Activated T-helper 2 cell treated with anti-CD3 and anti-CD28 coated beads, Interferon-gamma antibody, Interleukin-2, Interleukin-4, amounts not matched to agents 10 μg/mL and 5 μg/mL and 100 μg/mL, durations not matched to agents 14 hours and 24 hours and 36 hours (primary cell): Measurements from ENCODE around the gene BLOC1S3. TPM values are rescaled to one million over a fixed set of nuclear protein-coding genes. Genes with fewer than 3 reads are reported as not detected.
A peak's percentile ranks its signal among the peaks of the same experiment; 100 is the strongest.

Source experiments
- DNase-seq: peaks from one replicate; pipeline ENCODE4 v3.0.0; 2021; ENCODE audit warnings: low spot score
- H3K27ac Mint-ChIP-seq: one replicate; pipeline ENCODE4 v1.8.0; 2021; ENCODE audit warnings: mixed read lengths
- H3K27me3 Mint-ChIP-seq: one replicate; pipeline ENCODE4 v1.8.0; 2021; ENCODE audit warnings: low read depth, mixed read lengths
- H3K36me3 Mint-ChIP-seq: one replicate; pipeline ENCODE4 v1.8.0; 2021; ENCODE audit warnings: low read depth, mixed read lengths
- H3K4me1 Mint-ChIP-seq: one replicate; pipeline ENCODE4 v1.8.0; 2021; ENCODE audit warnings: low read depth, mixed read lengths
- H3K4me3 Mint-ChIP-seq: one replicate; pipeline ENCODE4 v1.8.0; 2021; ENCODE audit warnings: low read depth, mild to moderate bottlenecking, moderate library complexity, mixed read lengths
- H3K9me3 Mint-ChIP-seq: one replicate; pipeline ENCODE4 v1.8.0; 2021; ENCODE audit warnings: mixed read lengths
- intact Hi-C: fragments of 100-400 bp; cut with micrococcal nuclease; formaldehyde crosslinking; loops from one replicate; pipeline ENCODE4 v1.15.1; 2023
- total RNA-seq: library from RNA; stranded (reverse); gene quantifications from 2 replicates; pipeline ENCODE4 v1.2.3, GENCODE V29; 2022

The BLOC1S3 gene, protein sequence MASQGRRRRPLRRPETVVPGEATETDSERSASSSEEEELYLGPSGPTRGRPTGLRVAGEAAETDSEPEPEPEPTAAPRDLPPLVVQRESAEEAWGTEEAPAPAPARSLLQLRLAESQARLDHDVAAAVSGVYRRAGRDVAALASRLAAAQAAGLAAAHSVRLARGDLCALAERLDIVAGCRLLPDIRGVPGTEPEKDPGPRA
- total RNA-seq, result 9.7 and 10.8 TPM in 2 replicates

DNA sequence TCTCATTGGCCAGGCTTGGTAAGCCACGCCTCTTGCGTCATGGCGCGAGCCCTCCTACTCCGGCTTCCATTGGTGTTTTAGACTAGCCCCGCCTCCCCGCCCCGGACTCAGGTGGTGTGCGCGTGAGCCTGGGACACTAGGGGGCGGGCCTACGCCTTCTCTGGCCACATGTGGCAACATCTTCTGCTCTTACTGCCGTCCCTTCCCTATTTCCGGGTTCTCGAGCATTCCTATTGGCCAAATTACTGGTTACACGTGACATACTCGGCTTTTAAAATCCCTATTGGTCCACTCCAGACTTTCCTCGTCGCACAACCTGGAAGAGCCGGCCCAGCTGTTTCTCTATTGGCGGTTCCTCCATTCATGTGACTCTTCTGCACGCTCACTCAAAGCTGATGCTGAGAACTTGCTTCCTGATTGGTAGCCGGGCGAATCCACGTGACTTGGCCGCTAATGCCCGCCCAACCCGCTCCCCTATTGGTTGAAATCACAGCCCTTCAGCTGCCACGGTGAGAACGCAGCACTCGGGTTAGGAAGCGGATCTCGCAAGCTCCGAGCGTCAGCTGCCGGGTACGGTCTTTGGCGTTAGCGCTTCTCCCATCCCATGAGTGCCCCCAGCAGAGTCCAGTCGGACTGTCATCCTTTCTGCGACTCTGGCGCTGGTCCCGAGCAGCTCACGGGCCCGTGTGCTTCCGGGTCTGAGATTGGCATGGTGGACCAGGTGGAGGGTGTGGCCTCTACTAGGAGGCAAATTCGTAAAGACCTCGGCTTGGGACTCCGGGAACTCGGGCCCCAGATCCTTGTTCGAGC, at the start of gene BLOC1S3:
TSS of gene BLOC1S3 (plus strand) at position 523 of the 810 bp plus-strand sequence. CDS start 513 bp downstream, outside the sequence.
- peak within 1 kb of the TSS; percentile 86 for H3K4me3 Mint-ChIP-seq
- H3K27me3 Mint-ChIP-seq, result no peaks in the 10 kb centered on the region
- peaks cover 18% of the 10 kb centered on the region for H3K36me3 Mint-ChIP-seq
- no peaks in the 10 kb centered on the region for H3K9me3 Mint-ChIP-seq
- peak; percentile 100 for DNase-seq
- peak within 1 kb of the TSS; percentile 90 for H3K27ac Mint-ChIP-seq
- intact Hi-C loops, result loop anchor here (1.0 to 10.0 kb wide), 5 partner anchors 14 to 432 kb away; partner anchors contain the start of genes GEMIN7, PPP1R37, RELB and ZNF296
- peaks cover 17% of the 10 kb centered on the region for H3K4me1 Mint-ChIP-seq

DNA sequence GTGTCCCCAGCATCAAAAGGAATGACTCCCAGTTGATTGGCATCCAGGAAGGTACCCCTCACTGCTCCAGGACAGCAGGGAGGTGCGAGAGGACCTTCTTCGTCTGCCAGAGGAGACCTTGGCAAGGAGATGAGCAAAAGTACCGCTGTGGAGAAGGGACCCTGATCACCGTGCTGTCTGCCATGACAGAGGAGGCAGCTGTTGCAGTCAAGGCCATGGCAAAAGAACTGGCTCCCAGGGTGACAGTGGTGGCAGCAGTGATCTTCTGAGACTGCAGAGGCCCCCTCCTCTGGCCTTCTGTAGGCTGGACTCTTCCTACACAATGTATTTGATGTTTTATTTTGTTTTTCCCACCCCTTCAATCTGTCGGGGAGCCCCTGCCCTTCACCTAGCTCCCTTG, 49.8 kb upstream of the BLOC1S3 start:
- intact Hi-C loops, result no loop called here
- no peak overlapping the region for H3K4me3 Mint-ChIP-seq
- H3K27ac Mint-ChIP-seq, result no peak overlapping the region

DNA sequence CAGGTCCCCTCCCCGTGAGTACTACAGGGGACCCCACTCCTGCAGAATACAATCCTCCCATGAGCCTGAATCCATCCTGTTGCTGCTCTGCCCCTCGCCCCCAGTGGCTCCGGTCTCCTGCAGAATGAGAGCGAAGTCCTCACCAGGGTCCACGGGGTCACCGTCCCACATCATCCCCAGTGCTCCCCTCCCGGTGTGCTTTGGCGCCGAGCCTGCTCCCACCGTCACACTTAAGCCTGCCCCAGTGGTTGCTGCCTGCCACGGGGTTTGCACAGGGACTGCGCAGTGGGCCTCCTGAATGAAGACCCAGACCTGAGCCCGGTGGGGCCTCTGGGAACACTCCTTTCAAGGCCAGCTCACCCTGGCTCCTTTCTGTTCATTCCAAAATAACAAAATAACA, 48.3 kb upstream of the BLOC1S3 start:
- DNase-seq, result no peak
- Mint-ChIP-seq H3K27me3 (no peaks in the 10 kb centered on the region), H3K4me3 (no peak overlapping the region), H3K4me1 (no peaks in the 10 kb centered on the region), H3K9me3 (no peaks in the 10 kb centered on the region), H3K27ac (no peak overlapping the region), H3K36me3 (no peaks in the 10 kb centered on the region)
- intact Hi-C loops, result no loop called here

More for the DNA sequence above, 49.8 kb upstream of the BLOC1S3 start:
- H3K36me3 Mint-ChIP-seq, result no peaks in the 10 kb centered on the region
- H3K4me1 Mint-ChIP-seq, result no peaks in the 10 kb centered on the region
- no peaks in the 10 kb centered on the region for H3K27me3 Mint-ChIP-seq
- no peak for DNase-seq
- H3K9me3 Mint-ChIP-seq, result no peaks in the 10 kb centered on the region

DNA sequence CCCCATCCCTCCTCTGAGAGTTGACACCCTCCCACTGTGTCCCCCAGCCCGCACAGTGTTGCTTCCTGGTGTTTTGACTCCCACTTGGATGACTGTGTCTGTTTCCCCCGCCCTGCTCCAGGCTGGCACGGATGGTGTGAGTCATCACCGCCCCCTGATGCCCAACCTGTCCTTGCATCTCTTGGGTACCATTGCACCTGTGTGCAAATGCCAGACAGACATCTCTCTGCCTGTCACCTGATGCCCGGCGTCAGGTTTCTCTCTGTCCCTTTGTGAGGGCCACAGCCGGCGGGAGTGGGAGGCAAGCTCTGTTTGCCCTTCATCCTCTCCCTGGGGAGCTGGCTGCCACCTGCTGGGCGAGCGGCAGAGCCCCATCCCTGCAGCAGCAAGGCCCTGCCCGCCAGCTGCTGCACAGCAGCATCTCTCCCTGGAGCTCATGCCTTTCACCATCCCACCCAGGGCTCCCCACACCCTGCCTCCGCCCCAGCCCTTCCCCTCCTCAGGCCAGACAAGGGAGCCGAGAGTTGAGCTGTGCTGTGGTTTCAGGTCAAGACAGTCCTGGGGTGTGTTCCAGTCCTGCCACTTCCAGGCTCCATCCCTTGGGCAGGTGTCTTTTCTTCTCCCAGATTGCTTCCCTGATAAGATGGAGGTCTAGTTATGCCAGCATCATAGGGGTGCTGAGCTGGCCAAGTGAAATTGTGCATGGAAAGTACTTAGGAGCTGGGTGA, 47.5 kb upstream of the BLOC1S3 start:
- intact Hi-C loops, result no loop called here

DNA sequence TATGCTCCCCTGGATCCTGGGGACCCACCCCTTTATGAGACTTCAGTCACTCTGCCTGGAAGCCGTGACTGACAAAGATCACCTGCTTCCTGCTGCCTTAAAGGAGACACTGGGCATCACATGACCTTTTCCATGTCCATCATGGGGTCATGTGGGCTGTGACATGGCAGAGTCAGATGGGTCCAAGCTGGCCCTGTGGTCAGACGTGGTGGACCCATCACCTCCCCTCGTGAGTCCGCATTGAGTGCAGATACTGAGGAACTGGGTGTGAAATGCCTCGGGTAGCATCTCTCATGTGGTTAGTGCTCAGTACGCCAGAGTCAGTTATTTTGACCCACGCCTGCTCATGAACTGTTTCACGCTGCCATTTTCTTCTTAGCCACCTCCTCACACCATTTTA, 44.9 kb upstream of the BLOC1S3 start:
- Mint-ChIP-seq H3K9me3 (no peaks in the 10 kb centered on the region), H3K4me3 (no peak overlapping the region), H3K4me1 (no peaks in the 10 kb centered on the region), H3K27ac (peak overlapping the region; percentile 17), H3K27me3 (no peaks in the 10 kb centered on the region), H3K36me3 (no peaks in the 10 kb centered on the region)
- intact Hi-C loops, result no loop called here
- no peak for DNase-seq

More for the DNA sequence above, 47.5 kb upstream of the BLOC1S3 start:
- Mint-ChIP-seq H3K27ac (no peak overlapping the region), H3K4me1 (no peaks in the 10 kb centered on the region), H3K4me3 (no peak overlapping the region), H3K9me3 (no peaks in the 10 kb centered on the region), H3K36me3 (no peaks in the 10 kb centered on the region), H3K27me3 (no peaks in the 10 kb centered on the region)
- DNase-seq, result no peak

DNA sequence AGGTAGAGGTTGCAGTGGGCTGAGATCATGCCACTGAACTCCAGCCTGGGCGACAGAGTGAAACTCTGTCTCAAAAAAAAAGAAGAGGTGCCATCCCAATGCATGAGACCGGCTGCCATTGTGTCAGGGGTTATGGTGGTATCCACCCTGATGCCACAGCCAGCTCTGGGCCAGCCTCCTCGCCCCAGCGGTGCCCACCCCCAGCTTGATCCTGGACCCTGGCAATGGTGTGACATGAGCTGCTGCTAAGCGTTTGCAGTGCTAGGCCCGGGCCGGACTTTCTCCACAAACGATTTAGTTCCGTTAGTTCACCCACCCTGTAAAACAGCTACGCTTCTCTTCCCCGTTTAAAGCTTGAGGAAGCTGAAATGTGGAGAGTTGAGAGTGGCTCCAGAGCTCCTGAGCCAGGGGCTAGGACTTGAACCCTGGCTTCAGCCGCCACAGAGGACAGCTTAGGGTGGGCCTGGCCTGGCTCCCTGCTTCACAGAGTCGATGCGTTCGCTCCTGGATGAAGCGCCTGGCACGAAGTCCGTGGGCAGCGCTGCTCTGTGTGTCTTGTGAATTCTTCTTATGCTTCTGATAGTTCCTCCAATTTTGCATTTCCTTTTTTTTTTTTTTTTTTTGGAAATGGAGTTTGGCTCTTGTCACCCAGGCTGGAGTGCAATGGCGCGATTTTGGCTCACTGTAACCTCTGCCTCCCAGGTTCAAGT, 43.3 kb upstream of the BLOC1S3 start:
- Mint-ChIP-seq H3K9me3 (no peaks in the 10 kb centered on the region), H3K27ac (no peak overlapping the region), H3K4me3 (no peak overlapping the region), H3K36me3 (no peaks in the 10 kb centered on the region), H3K4me1 (no peaks in the 10 kb centered on the region), H3K27me3 (no peaks in the 10 kb centered on the region)
- intact Hi-C loops, result no loop called here
- no peak for DNase-seq

DNA sequence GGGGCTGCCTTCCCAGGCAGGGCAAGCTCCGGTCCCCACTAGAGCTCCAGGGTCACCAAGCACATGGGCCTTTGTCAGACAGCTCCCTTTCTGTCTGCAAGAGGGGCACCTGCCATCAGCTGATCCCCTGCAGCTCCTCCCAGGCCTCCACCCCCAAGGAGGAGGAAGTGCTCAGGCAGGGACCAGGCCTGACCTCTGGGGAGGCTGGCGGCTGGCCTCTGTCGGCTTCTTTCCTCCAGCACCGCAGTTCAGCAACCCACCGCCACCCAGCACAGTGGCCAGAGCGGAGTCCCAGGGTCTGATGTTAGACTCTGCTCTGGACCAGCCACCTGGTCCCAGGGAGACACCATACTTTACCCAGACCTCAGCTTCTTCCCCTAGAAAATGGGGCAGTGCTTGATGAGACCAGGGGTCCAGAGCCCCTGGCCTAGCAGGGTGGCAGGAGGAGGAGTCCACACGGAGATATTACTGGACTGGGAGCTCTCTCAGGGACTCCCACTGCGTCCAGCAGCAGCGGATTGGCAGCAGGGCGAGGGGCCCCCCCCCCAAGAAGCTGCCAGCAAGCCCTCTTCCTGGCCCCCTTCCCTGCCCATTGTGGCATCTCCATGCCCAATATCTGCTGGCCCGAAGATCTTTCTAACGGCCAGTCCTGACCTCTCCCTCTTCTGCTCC, 41.9 kb upstream of the BLOC1S3 start:
- peak overlapping the region; percentile 7 for H3K27ac Mint-ChIP-seq

DNA sequence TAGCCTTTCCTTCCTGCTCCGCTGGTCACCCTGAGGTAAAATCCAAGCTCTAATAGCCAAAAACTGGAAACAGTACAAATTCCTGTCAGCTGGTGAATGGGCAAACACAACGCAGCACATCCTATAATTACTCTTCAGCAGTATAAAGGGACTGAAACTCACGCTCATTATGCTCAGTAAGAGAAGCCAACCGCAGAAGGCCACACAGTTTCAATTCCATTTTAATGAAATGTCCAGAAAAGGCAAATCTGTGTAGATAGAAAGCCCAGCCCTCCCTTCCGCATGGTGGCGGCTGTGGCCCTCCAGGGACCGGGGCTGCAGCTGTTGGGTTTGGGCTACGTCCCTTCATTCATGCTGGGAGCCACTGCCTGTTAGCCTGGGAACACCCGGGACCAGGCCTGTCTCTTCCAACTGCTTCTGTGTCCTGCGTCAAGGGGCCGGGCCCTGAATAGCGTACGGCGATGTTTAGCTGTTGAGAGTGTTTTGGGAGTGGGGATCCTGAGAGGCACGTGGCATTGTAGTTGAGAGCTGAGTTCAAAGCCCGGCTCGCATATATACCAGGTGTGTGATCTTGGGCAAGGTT, 41.3 kb upstream of the BLOC1S3 start:
- no peaks in the 10 kb centered on the region for H3K27me3 Mint-ChIP-seq
- intact Hi-C loops, result no loop called here
- no peaks in the 10 kb centered on the region for H3K9me3 Mint-ChIP-seq
- no peak overlapping the region for H3K4me3 Mint-ChIP-seq
- no peaks in the 10 kb centered on the region for H3K4me1 Mint-ChIP-seq
- H3K27ac Mint-ChIP-seq, result no peak overlapping the region
- no peaks in the 10 kb centered on the region for H3K36me3 Mint-ChIP-seq
- DNase-seq, result no peak

More for the DNA sequence above, 41.9 kb upstream of the BLOC1S3 start:
- Mint-ChIP-seq H3K4me3 (no peak overlapping the region), H3K27me3 (no peaks in the 10 kb centered on the region), H3K9me3 (no peaks in the 10 kb centered on the region), H3K36me3 (no peaks in the 10 kb centered on the region), H3K4me1 (no peaks in the 10 kb centered on the region)
- no peak for DNase-seq
- intact Hi-C loops, result no loop called here

DNA sequence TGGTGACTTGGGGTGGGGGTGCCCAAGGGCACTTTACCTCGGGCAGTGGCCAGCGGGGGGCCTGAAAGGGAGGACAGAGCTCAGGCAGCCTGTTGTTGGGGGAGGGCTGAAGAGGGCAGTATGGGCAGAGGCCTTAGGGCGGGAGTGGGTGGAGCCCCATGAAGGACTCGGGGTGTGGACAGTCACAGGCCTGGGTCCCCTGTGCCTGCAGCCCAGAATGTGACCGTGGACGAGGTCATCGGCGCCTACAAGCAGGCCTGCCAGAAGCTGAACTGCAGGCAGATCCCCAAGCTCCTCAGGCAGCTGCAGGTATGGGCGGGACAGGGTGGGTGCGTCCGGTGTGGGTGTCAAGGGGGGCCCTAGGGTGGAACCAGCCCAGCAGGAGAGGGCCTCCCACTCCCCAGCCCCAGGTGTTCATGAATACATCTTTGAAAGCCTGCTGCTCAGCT, 40.3 kb upstream of the BLOC1S3 start:
- Mint-ChIP-seq H3K27me3 (no peaks in the 10 kb centered on the region), H3K36me3 (no peaks in the 10 kb centered on the region), H3K9me3 (no peaks in the 10 kb centered on the region), H3K4me3 (no peak overlapping the region), H3K4me1 (no peaks in the 10 kb centered on the region), H3K27ac (no peak overlapping the region)
- no peak for DNase-seq
- intact Hi-C loops, result no loop called here

DNA sequence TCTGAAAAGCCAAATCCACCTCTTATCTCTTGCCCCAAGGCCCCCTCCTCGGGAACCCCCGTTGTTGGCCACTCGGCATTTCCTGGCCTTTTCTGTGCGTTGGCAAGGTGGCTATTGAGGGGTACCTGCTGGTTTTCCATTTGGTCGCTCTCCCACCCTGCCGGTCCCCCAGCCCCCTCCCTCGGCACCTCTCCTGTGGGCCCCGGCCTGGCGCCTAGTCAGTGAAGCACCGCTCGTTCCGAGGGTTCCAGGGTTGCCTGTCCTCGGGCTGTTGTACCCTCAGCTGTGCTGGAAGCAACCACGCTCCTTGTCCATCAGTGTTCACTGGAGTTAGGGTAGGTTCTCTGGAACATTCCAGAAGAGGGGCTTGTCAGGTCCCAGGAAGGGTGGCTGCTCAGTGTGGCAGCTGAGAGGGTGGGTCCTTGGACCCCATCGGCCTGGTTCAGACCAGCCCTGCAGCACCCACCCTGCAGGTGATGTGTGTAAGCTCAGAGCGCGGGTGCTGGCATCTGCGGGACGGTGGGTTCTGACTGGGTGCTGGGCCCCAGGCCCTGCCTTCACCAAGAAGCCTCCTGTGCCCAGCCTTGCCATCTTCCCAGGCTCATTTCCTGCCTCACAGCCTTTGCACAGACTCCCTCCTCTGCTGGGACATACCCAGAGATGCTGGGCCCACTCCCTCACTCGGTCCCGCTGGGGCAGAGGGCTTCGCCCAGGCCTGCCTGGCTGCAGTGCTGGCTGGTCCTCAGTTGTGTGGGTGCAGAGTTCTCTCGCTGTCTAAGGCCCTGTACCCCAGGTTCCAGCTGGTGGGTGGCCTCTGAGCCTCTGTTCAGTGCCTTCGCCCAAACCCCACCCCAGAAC, 39.1 kb upstream of the BLOC1S3 start:
- H3K27ac Mint-ChIP-seq, result no peak overlapping the region
- intact Hi-C loops, result no loop called here
- H3K27me3 Mint-ChIP-seq, result no peaks in the 10 kb centered on the region
- H3K36me3 Mint-ChIP-seq, result no peaks in the 10 kb centered on the region
- H3K4me1 Mint-ChIP-seq, result no peaks in the 10 kb centered on the region
- no peaks in the 10 kb centered on the region for H3K9me3 Mint-ChIP-seq
- H3K4me3 Mint-ChIP-seq, result no peak overlapping the region
- DNase-seq, result no peak

DNA sequence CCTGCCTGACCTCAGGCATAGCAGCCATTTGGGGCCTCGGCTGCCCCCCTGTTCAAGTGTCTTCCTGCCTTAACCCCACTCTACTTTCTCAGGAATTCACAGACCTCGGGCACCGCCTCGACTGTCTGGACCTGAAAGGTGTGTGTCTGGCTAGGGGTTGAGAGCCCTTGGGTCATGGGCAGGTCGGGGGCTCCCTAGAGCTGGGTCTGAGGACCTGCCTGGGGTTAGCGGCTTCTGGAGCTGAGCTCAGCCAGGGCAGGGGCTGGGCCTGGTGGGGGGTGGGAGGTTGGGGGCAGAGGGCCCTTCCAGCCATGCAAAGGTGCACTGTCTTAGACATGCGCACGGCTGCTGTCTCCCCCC, 38.5 kb upstream of the BLOC1S3 start:
- Mint-ChIP-seq H3K9me3 (no peaks in the 10 kb centered on the region), H3K27ac (no peak overlapping the region), H3K4me1 (no peaks in the 10 kb centered on the region), H3K36me3 (no peaks in the 10 kb centered on the region), H3K27me3 (no peaks in the 10 kb centered on the region), H3K4me3 (no peak overlapping the region)
- DNase-seq, result no peak
- intact Hi-C loops, result no loop called here
